ENCODE measurements around the gene SMYD5.

DNA sequence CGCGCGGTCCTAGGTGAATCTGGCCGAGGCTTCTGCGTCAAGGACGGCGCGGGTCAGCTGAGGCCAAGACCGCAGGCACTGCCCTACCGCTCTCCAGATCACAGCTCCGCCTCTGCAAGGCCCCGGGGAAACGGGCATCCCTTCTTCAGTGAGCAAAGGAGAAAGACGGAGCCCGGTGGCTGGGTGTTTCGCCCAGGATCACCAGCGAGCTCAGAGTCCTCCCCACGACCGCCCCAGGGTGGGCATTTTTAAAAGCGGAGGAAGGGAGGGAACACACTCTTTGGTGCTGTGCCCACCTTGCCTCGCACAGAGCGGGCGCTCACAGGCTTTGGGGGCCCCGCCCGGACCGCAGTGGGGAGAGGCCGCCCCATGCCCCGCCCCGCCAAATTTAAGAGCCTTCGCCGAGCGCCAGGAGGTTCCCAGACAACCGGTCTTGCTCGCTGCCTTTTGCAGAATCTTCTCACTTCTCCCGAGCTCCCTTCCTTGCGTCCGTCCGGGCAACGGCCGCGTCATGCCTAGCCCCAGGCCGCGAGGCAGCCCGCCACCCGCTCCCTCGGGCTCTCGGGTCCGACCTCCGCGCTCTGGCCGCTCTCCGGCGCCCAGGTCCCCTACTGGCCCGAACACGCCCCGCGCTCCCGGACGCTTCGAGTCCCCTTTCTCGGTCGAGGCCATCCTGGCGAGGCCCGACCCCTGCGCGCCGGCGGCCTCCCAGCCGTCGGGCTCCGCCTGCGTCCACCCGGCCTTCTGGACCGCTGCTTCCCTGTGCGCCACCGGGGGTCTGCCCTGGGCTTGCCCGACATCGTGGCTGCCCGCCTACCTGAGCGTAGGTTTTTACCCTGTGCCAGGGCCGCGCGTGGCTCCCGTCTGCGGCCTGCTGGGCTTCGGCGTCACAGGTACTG lies 11.6 kb upstream of the SMYD5 start, which contains the start of gene NOTO:
- TF ChIP-seq, protein P1, sequence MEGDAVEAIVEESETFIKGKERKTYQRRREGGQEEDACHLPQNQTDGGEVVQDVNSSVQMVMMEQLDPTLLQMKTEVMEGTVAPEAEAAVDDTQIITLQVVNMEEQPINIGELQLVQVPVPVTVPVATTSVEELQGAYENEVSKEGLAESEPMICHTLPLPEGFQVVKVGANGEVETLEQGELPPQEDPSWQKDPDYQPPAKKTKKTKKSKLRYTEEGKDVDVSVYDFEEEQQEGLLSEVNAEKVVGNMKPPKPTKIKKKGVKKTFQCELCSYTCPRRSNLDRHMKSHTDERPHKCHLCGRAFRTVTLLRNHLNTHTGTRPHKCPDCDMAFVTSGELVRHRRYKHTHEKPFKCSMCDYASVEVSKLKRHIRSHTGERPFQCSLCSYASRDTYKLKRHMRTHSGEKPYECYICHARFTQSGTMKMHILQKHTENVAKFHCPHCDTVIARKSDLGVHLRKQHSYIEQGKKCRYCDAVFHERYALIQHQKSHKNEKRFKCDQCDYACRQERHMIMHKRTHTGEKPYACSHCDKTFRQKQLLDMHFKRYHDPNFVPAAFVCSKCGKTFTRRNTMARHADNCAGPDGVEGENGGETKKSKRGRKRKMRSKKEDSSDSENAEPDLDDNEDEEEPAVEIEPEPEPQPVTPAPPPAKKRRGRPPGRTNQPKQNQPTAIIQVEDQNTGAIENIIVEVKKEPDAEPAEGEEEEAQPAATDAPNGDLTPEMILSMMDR (IDR thresholded peaks at IDR 0.05): no peak
- no peak for TF ChIP-seq POLR2A (IDR thresholded peaks at IDR 0.05)
